GM23248 (cell line): Measurements from ENCODE around the gene JAML.

Experiments used
- EZH2 ChIP-seq: fragments of 200-600 bp; sonication (generic); IDR thresholded peaks from 2 replicates; pipeline ENCODE4 v1.6.1; 2018; ENCODE audit warnings: antibody characterized with exemption, mild to moderate bottlenecking; ENCODE audit not compliant: insufficient read depth, poor library complexity, severe bottlenecking
- EZH2phosphoT487 ChIP-seq: fragments of 200-600 bp; sonication (generic); IDR thresholded peaks from 2 replicates; pipeline ENCODE4 v1.6.1; 2018; ENCODE audit warnings: antibody characterized with exemption, moderate library complexity, mild to moderate bottlenecking, low read depth; ENCODE audit not compliant: insufficient read depth

GRCh38 chr11:118151431-118151830 lies 73.4 kb downstream of the JAML start:
- TF ChIP-seq EZH2phosphoT487 (no peak), EZH2 (no peak)
